HCT116 (cell line): ENCODE measurements around the gene ITGA11. TPM values are rescaled to one million over a fixed set of nuclear protein-coding genes. Genes with fewer than 3 reads are reported as not detected.

Source experiments
- ATAC-seq: fragments of 200-7000 bp; cut with Tn5 transposase; 2 replicates; pipeline ENCODE4 v1.9.1; 2020; ENCODE audit warnings: mild to moderate bottlenecking, moderate library complexity
- BruUV-seq: library from RNA; stranded (reverse); fragments of 400-500 nt; replicated peaks from 2 replicates; lab custom pipeline; 2021; lab: Mats Ljungman, UMichigan
- CTCF ChIA-PET: fragments of 300-600 bp; sonication (Branson Sonifier 250); formaldehyde crosslinking; loops from one replicate; lab custom pipeline; 2021; ENCODE audit warnings: antibody characterized with exemption; lab: Charles Lee
- POLR2A ChIA-PET: fragments of 300-600, 350-600 bp; sonication (Branson Sonifier 250); formaldehyde crosslinking; loops from one replicate; lab custom pipeline; 2021; ENCODE audit warnings: antibody characterized with exemption; lab: Charles Lee
- RAD21 ChIA-PET, 2 experiments: fragments of 300-600 bp; sonication (Branson Sonifier 250); formaldehyde crosslinking; loops; one replicate each; lab custom pipeline; 2023; ENCODE audit warnings: low total read pairs in 2 of 2; ENCODE audit not compliant: uncharacterized antibody in 2 of 2, unreplicated experiment in 2 of 2, low non-redundant PET in 1 of 2; lab: Charles Lee
- DNase-seq: peaks from one replicate; pipeline ENCODE4 v3.0.0-alpha.2; 2010; ENCODE audit warnings: low read depth, low spot score
- H2AFZ ChIP-seq: fragments of 200-600 bp; shearing (Covaris generic), sonication (generic); 2 replicates; pipeline ENCODE4 v1.6.1; 2017; ENCODE audit warnings: low read depth, mixed run types, mixed read lengths, antibody characterized with exemption, low read length; ENCODE audit not compliant: poor library complexity, severe bottlenecking
- H3K27ac ChIP-seq: 2 replicates; pipeline ENCODE4 v1.5.1; 2012; ENCODE audit warnings: low read depth, low read length
- H3K27me3 ChIP-seq: fragments of 200-600 bp; sonication (generic); 2 replicates; pipeline ENCODE4 v1.6.1; 2016; ENCODE audit warnings: mixed run types, low read length, mixed read lengths; ENCODE audit not compliant: insufficient read depth
- H3K36me3 ChIP-seq, 2 experiments: fragments of 200-500 bp in 1 of 2; fragments of 200-600 bp in 1 of 2; sonication (Bioruptor generic) in 1 of 2; sonication (generic) in 1 of 2; 2 replicates each; pipeline versions ENCODE4 v1.5.1 to v1.6.1; 2014 to 2016; ENCODE audit warnings: low read length in 2 of 2, inconsistent platforms in 1 of 2, mixed read lengths in 1 of 2, mixed run types in 1 of 2; ENCODE audit not compliant: insufficient read depth in 2 of 2, control insufficient read depth in 1 of 2
- H3K4me1 ChIP-seq, 2 experiments: fragments of 200-600 bp in 1 of 2; sonication (generic) in 1 of 2; 2 replicates each; pipeline versions ENCODE4 v1.5.1 to v1.6.1; 2012 to 2017; ENCODE audit warnings: low read length in 2 of 2, inconsistent platforms in 1 of 2, mild to moderate bottlenecking in 1 of 2, mixed read lengths in 1 of 2, mixed run types in 1 of 2, moderate library complexity in 1 of 2; ENCODE audit not compliant: insufficient read depth in 2 of 2, control insufficient read depth in 1 of 2
- H3K4me2 ChIP-seq: fragments of 200-600 bp; sonication (generic); 2 replicates; pipeline ENCODE4 v1.6.1; 2017; ENCODE audit warnings: mixed run types, low read length, mixed read lengths
- H3K4me3 ChIP-seq, 2 experiments: fragments of 200-600 bp in 1 of 2; sonication (generic) in 1 of 2; replicated peaks in 1 of 2; 2 replicates each; pipeline ENCODE4 v1.5.1; 2011 to 2016; ENCODE audit warnings: low read length in 2 of 2, control low read depth in 1 of 2, low read depth in 1 of 2, mild to moderate bottlenecking in 1 of 2, mixed read lengths in 1 of 2, mixed run types in 1 of 2
- H3K79me2 ChIP-seq: fragments of 200-600 bp; sonication (generic); 2 replicates; pipeline ENCODE4 v1.6.1; 2017; ENCODE audit warnings: mild to moderate bottlenecking, mixed run types, low read length, moderate library complexity, mixed read lengths; ENCODE audit not compliant: insufficient read depth
- H3K9ac ChIP-seq: fragments of 200-600 bp; sonication (generic); 2 replicates; pipeline ENCODE4 v1.6.1; 2016; ENCODE audit warnings: low read length, mixed read lengths
- H3K9me2 ChIP-seq: fragments of 200-600 bp; sonication (generic), shearing (Covaris generic); 2 replicates; pipeline ENCODE4 v1.6.1; 2017; ENCODE audit warnings: mixed run types, mild to moderate bottlenecking, moderate library complexity; ENCODE audit not compliant: insufficient read depth
- H3K9me3 ChIP-seq, 2 experiments: fragments of 200-500 bp in 1 of 2; fragments of 200-600 bp in 1 of 2; sonication (Bioruptor generic) in 1 of 2; sonication (generic) in 1 of 2; 2 replicates each; pipeline ENCODE4 v1.6.1; 2014 to 2017; ENCODE audit warnings: low read length in 2 of 2, mixed read lengths in 2 of 2, inconsistent platforms in 1 of 2, low read depth in 1 of 2, mild to moderate bottlenecking in 1 of 2, mixed run types in 1 of 2, moderate library complexity in 1 of 2; ENCODE audit not compliant: control insufficient read depth in 1 of 2, insufficient read depth in 1 of 2
- H4K20me1 ChIP-seq: fragments of 200-600 bp; sonication (generic), shearing (Covaris generic); 2 replicates; pipeline ENCODE4 v1.6.1; 2017; ENCODE audit warnings: mixed run types, mild to moderate bottlenecking, moderate library complexity; ENCODE audit not compliant: insufficient read depth
- ATF3 ChIP-seq: IDR thresholded peaks from 2 replicates; pipeline ENCODE4 v1.6.1; 2012
- CBX3 ChIP-seq: IDR thresholded peaks from 2 replicates; pipeline ENCODE4 v1.6.1; 2012; ENCODE audit warnings: low read depth
- CEBPB ChIP-seq: IDR thresholded peaks from 2 replicates; pipeline ENCODE4 v1.6.1; 2012; ENCODE audit warnings: low read depth
- CTCF ChIP-seq, 3 experiments: fragments of 200-600 bp in 1 of 3; sonication (generic) in 1 of 3; IDR thresholded peaks in 2 of 3; conservative IDR thresholded peaks in 1 of 3; 2 replicates each; pipeline ENCODE4 v1.5.1; 2012 to 2017; ENCODE audit warnings: low read depth in 2 of 3, low read length in 2 of 3, antibody characterized with exemption in 1 of 3, borderline replicate concordance in 1 of 3, control low read depth in 1 of 3, mild to moderate bottlenecking in 1 of 3, mixed read lengths in 1 of 3, mixed run types in 1 of 3, moderate library complexity in 1 of 3; ENCODE audit not compliant: insufficient read depth in 1 of 3
- ELF1 ChIP-seq: IDR thresholded peaks from 2 replicates; pipeline ENCODE4 v1.6.1; 2012; ENCODE audit warnings: low read depth, borderline replicate concordance
- EZH2phosphoT487 ChIP-seq: fragments of 200-600 bp; IDR thresholded peaks from 2 replicates; pipeline ENCODE4 v1.6.1; 2018; ENCODE audit warnings: antibody characterized with exemption, borderline replicate concordance
- FOSL1 ChIP-seq: IDR thresholded peaks from 2 replicates; pipeline ENCODE4 v1.6.1; 2012; ENCODE audit warnings: low read depth
- JUND ChIP-seq: IDR thresholded peaks from 2 replicates; pipeline ENCODE4 v1.6.1; 2012
- POLR2A ChIP-seq: IDR thresholded peaks from 2 replicates; pipeline ENCODE4 v1.7.0; 2011; ENCODE audit warnings: borderline replicate concordance; ENCODE audit not compliant: insufficient read depth, insufficient read length; ENCODE audit errors: extremely low read depth
- POLR2AphosphoS5 ChIP-seq: IDR thresholded peaks from 2 replicates; pipeline ENCODE4 v1.6.1; 2011; ENCODE audit warnings: mild to moderate bottlenecking, low read depth, low read length, moderate library complexity
- RAD21 ChIP-seq: IDR thresholded peaks from 2 replicates; pipeline ENCODE4 v1.6.1; 2012; ENCODE audit warnings: low read depth, mild to moderate bottlenecking
- REST ChIP-seq: IDR thresholded peaks from 2 replicates; pipeline ENCODE4 v1.6.1; 2012; ENCODE audit warnings: low read depth
- SIN3A ChIP-seq: IDR thresholded peaks from 2 replicates; pipeline ENCODE4 v1.6.1; 2012; ENCODE audit warnings: low read depth
- SP1 ChIP-seq: IDR thresholded peaks from 2 replicates; pipeline ENCODE4 v1.6.1; 2012; ENCODE audit warnings: low read depth
- SRF ChIP-seq: IDR thresholded peaks from 2 replicates; pipeline ENCODE4 v1.6.1; 2012; ENCODE audit warnings: low read depth
- TCF7L2 ChIP-seq: IDR thresholded peaks from 2 replicates; pipeline ENCODE4 v1.7.0; 2011; ENCODE audit warnings: borderline replicate concordance, inconsistent platforms; ENCODE audit not compliant: insufficient read depth, insufficient read length; ENCODE audit errors: extremely low read depth
- ZBTB33 ChIP-seq: IDR thresholded peaks from 2 replicates; pipeline ENCODE4 v1.6.1; 2011; ENCODE audit warnings: mild to moderate bottlenecking, low read length, moderate library complexity; ENCODE audit not compliant: insufficient replicate concordance; ENCODE audit errors: extremely low read depth
- ZFX ChIP-seq: fragments of 450-650 bp; IDR thresholded peaks from 2 replicates; pipeline ENCODE4 v1.6.1; 2017
- ZNF274 ChIP-seq: fragments of 200-500 bp; sonication (Bioruptor generic); IDR thresholded peaks from 2 replicates; pipeline ENCODE4 v1.6.1; 2014; ENCODE audit warnings: mild to moderate bottlenecking, low read depth, low read length, inconsistent platforms
- intact Hi-C: fragments of 100-400 bp; cut with micrococcal nuclease; formaldehyde crosslinking; loops from 2 replicates; pipeline ENCODE4 v1.10.0; 2022
- total RNA-seq: library from RNA; stranded (reverse); gene quantifications from one replicate; pipeline ENCODE4 v1.2.1, GENCODE V29; 2021; ENCODE audit not compliant: unreplicated experiment

The ITGA11 gene
- total RNA-seq, 1 experiment from 2014 or later: not detected

GRCh38 chr15:68341760-68342725, 89.9 kb downstream of the ITGA11 start:
- peaks cover 0 to 7% of the 10 kb centered on the region in 2 experiments; a peak in 1 of 4 replicates for H3K4me1 ChIP-seq
- H3K27me3 ChIP-seq: no peaks in the 10 kb centered on the region
- no TSS peak for BruUV-seq
- no peaks in the 10 kb centered on the region for H3K79me2 ChIP-seq
- no peak overlapping the region for H3K4me3 ChIP-seq
- H3K4me2 ChIP-seq: no peak overlapping the region
- ChIA-PET POLR2A (no interaction called here), RAD21 (no interaction called here), CTCF (no interaction called here)
- no peaks in the 10 kb centered on the region for H3K36me3 ChIP-seq
- no peak for TF ChIP-seq ZNF274
- no peak for TF ChIP-seq TCF7L2
- no peak for TF ChIP-seq CTCF (IDR thresholded peaks at IDR 0.05 in 2 of 3, conservative IDR thresholded peaks at IDR 0.05 in 1 of 3; ENCODE audit: borderline replicate concordance in 1 of 3, insufficient read depth in 1 of 3, low read depth in 2 of 3, low read length in 2 of 3)
- TF ChIP-seq SP1: no peak
- TF ChIP-seq RAD21: no peak
- no peak for TF ChIP-seq CEBPB
- TF ChIP-seq ZBTB33: no peak
- no peak for TF ChIP-seq FOSL1
- no peak for TF ChIP-seq JUND
- no peak for TF ChIP-seq CBX3
- no peak for TF ChIP-seq ELF1
- TF ChIP-seq SIN3A: no peak
- TF ChIP-seq ZFX: no peak
- TF ChIP-seq ATF3: no peak
- no peak for TF ChIP-seq POLR2A
- TF ChIP-seq EZH2phosphoT487: no peak
- TF ChIP-seq SRF: no peak
- no peak for TF ChIP-seq REST
- no peak for TF ChIP-seq POLR2AphosphoS5
- ATAC-seq (no peak), DNase-seq (no peak)
- H3K9me2 ChIP-seq: no peaks in the 10 kb centered on the region
- H3K9me3 ChIP-seq: no peaks in the 10 kb centered on the region
- H4K20me1 ChIP-seq: no peaks in the 10 kb centered on the region
- H3K9ac ChIP-seq: no peak overlapping the region
- H2AFZ ChIP-seq: no peak overlapping the region
- H3K27ac ChIP-seq: no peak overlapping the region
- intact Hi-C loops: no loop called here
